Peyer's patch (tissue), 4 donors: ENCODE results near the gene THRB. TPM values are rescaled to one million over a fixed set of nuclear protein-coding genes. Genes with fewer than 3 reads are reported as not detected.
A peak's percentile ranks its signal among the peaks of the same experiment; 100 is the strongest.

Experiments
- DNase-seq, 3 donors: peaks; one replicate each; pipeline ENCODE4 v3.0.0-alpha.2; 2017 to 2019
- H3K27ac ChIP-seq, 4 donors: fragments of 200-600 bp; sonication (generic); one replicate each; pipeline ENCODE4 v1.5.1; 2016 to 2019
- H3K27me3 ChIP-seq, 2 donors: fragments of 200-600 bp; sonication (generic); one replicate each; pipeline ENCODE4 v1.5.1; 2019
- H3K36me3 ChIP-seq, 3 donors: fragments of 200-600 bp; sonication (generic); one replicate each; pipeline ENCODE4 v1.5.1; 2016 to 2019
- H3K4me1 ChIP-seq, 4 donors: fragments of 200-600 bp; sonication (generic); one replicate each; pipeline ENCODE4 v1.5.1; 2016 to 2019
- H3K4me3 ChIP-seq, 4 donors: fragments of 200-600 bp; sonication (generic); 1 replicate in 3 of 4; 2 replicates in 1 of 4; pipeline ENCODE4 v1.5.1; 2016 to 2019; ENCODE audit warnings: mild to moderate bottlenecking in 1 of 4
- H3K9me3 ChIP-seq, 4 donors: fragments of 200-600 bp; sonication (generic); one replicate each; pipeline ENCODE4 v1.5.1; 2016 to 2019; ENCODE audit warnings: mild to moderate bottlenecking in 1 of 4
- CTCF ChIP-seq, 6 experiments: fragments of 450-650 bp in 4 of 6; fragments of 200-600 bp in 2 of 6; sonication (generic) in 1 of 6; IDR thresholded peaks; one replicate each; pipeline ENCODE4 v1.5.1; 2017 to 2019; ENCODE audit warnings: antibody characterized with exemption in 6 of 6, mild to moderate bottlenecking in 3 of 6, moderate library complexity in 1 of 6
- POLR2A ChIP-seq, 2 donors: fragments of 450-650 bp; IDR thresholded peaks; one replicate each; pipeline ENCODE4 v1.5.1; 2017; ENCODE audit warnings: antibody characterized with exemption in 2 of 2, mild to moderate bottlenecking in 2 of 2, moderate library complexity in 2 of 2
- total RNA-seq, 4 donors: library from RNA; depleted of rRNA; stranded (reverse); fragments of >200 nt; gene quantifications; one replicate each; pipeline ENCODE4 v1.1.0, GENCODE V29; 2016

Gene THRB
- total RNA-seq, 4 donors from 2014 or later: 2.6 to 13.2 (median 8.4) TPM

GRCh38 chr3:24288496-24289236, 206.0 kb downstream of the THRB start:
- Histone ChIP-seq H3K4me1 (no peaks in the 10 kb centered on the region), H3K9me3 (no peaks in the 10 kb centered on the region), H3K27ac (peak overlapping the region in 1 of 4 donors; percentile 33), H3K27me3 (no peaks in the 10 kb centered on the region), H3K4me3 (no peak overlapping the region), H3K36me3 (no peaks in the 10 kb centered on the region)
- TF ChIP-seq POLR2A (IDR thresholded peaks at IDR 0.05): no peak
- no peak for TF ChIP-seq CTCF (IDR thresholded peaks at IDR 0.05)
- DNase-seq: no peak

DNA sequence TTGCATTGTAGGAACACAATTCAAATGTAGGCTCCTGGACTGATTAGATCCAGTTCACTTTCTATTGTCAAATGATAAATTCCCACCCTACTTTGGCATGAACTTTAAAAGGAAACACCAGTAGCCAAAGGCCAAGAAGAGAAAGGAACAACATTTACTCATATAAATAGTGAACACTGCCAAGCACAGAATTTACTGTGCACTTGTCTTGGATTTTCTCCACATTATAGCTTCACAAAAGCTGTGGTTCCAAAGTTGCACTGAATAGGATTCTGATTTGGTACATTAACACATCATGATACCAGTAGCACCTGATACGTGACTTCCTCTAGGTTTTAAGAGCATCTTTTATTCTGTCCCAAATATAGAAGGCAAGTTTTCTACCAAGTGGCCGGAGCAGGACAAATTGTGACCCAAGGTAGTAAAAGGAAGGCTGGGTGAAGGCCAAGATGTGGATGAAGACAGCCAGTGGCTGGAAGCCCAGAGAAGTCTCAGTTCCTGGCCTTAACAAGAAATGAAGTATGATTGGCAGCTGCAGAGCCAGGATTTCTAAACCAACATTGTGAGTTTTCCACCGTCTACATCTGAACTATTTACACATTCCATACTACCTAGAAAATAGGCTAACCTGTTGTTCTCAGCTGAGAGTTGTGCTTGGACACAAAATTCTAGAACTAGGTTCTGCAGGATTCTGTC, 206.7 kb downstream of the THRB start:
- TF ChIP-seq POLR2A (IDR thresholded peaks at IDR 0.05) (no peak), CTCF (IDR thresholded peaks at IDR 0.05) (no peak)
- Histone ChIP-seq H3K4me3 (no peak overlapping the region), H3K27ac (peak overlapping the region in 1 of 4 donors; percentile 33), H3K4me1 (no peaks in the 10 kb centered on the region), H3K36me3 (no peaks in the 10 kb centered on the region), H3K27me3 (no peaks in the 10 kb centered on the region), H3K9me3 (no peaks in the 10 kb centered on the region)
- DNase-seq: no peak

DNA sequence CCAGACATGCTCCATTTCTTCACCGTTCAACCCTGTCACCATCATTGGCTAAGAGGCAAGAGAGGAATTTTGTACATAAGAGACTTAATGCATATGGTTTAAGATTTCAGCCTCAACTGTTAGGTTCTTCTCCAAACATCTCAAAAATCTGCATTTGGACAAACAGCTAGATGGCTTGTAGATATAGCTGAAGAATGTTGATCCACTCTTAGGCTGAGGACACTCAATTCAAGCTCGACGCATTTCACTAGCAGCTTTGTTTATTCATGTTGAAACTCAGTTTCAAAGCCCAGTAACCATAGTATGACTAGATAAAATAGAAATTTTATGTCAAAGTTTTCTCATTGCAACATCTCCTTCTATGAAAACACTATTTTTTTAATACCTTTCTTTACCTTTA, 208.2 kb downstream of the THRB start:
- Histone ChIP-seq H3K4me1 (no peaks in the 10 kb centered on the region), H3K27ac (no peak overlapping the region), H3K27me3 (no peaks in the 10 kb centered on the region), H3K4me3 (no peak overlapping the region), H3K36me3 (no peaks in the 10 kb centered on the region), H3K9me3 (no peaks in the 10 kb centered on the region)
- no peak for DNase-seq
- TF ChIP-seq CTCF (IDR thresholded peaks at IDR 0.05) (no peak), POLR2A (IDR thresholded peaks at IDR 0.05) (no peak)

DNA sequence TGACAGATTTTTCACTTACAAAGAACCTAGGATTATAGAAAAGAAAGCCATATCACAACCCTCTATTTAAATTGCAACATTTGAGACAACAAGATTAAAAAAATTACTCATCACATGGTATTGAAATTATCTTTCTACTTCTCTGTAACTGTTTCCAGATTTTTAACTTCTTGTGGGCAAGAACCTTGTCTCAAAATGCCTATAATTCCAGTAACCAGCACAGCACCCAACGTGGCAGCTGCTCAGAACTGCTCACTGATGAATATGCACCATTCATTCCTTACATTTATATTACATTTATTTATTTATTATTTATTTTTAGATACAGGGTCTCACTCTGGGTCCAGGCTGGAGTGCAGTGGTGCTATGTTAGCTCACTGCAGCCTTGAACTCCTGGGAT, 216.1 kb downstream of the THRB start:
- H3K9me3 ChIP-seq: no peaks in the 10 kb centered on the region
- no peaks in the 10 kb centered on the region for H3K4me1 ChIP-seq
- DNase-seq: no peak
- H3K27ac ChIP-seq: no peak overlapping the region
- H3K4me3 ChIP-seq: no peak overlapping the region
- H3K27me3 ChIP-seq: no peaks in the 10 kb centered on the region
- H3K36me3 ChIP-seq: no peaks in the 10 kb centered on the region
- TF ChIP-seq CTCF (IDR thresholded peaks at IDR 0.05) (no peak), POLR2A (IDR thresholded peaks at IDR 0.05) (no peak)

DNA sequence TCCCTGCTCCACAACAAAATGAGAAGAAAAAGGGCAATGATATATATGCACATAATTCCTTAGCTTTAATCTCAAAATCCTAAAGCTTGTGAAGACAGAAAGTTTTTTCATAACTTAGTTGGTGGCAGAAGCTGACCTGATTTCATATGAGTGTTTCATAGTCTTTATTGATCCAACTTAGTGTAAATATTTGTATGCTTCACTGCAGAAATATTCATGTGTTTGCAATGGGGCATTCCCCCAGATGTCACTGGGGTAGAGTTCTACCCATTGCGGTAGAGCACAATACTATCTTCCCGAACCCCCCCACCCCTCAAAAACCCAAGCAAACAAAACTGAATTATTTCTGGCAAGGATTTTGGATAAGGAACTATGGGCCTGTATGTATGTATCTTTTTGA, 221.2 kb downstream of the THRB start:
- H3K36me3 ChIP-seq: no peaks in the 10 kb centered on the region
- no peak for TF ChIP-seq CTCF (IDR thresholded peaks at IDR 0.05)
- DNase-seq: no peak
- no peaks in the 10 kb centered on the region for H3K9me3 ChIP-seq
- H3K27ac ChIP-seq: no peak overlapping the region
- no peaks in the 10 kb centered on the region for H3K4me1 ChIP-seq
- no peaks in the 10 kb centered on the region for H3K27me3 ChIP-seq
- no peak overlapping the region for H3K4me3 ChIP-seq
